WTC11 (cell line): Measurements from ENCODE around the gene TRMT2A.

Source experiments
- ATF3 ChIP-seq: sonication (generic); formaldehyde crosslinking; conservative IDR thresholded peaks from 2 replicates; pipeline ENCODE4 v1.8.1; 2022; ENCODE audit warnings: mild to moderate bottlenecking, missing genetic modification reagents
- ATF6 ChIP-seq: sonication (generic); formaldehyde crosslinking; IDR thresholded peaks from 2 replicates; pipeline ENCODE4 v1.8.1; 2023; ENCODE audit warnings: mild to moderate bottlenecking, missing genetic modification reagents
- ELF4 ChIP-seq: sonication (generic); formaldehyde crosslinking; IDR thresholded peaks from 2 replicates; pipeline ENCODE4 v1.8.1; 2022; ENCODE audit warnings: low read depth, mild to moderate bottlenecking, moderate library complexity, missing genetic modification reagents
- FOXP1 ChIP-seq: sonication (generic); formaldehyde crosslinking; IDR thresholded peaks from 2 replicates; pipeline ENCODE4 v1.8.0; 2022; ENCODE audit warnings: missing genetic modification reagents, mild to moderate bottlenecking, moderate library complexity, borderline replicate concordance
- NFE2L1 ChIP-seq: sonication (generic); formaldehyde crosslinking; IDR thresholded peaks from 2 replicates; pipeline ENCODE4 v1.8.1; 2023; ENCODE audit warnings: missing genetic modification reagents
- NR3C1 ChIP-seq: sonication (generic); formaldehyde crosslinking; conservative IDR thresholded peaks from 2 replicates; pipeline ENCODE4 v1.8.1; 2023; ENCODE audit warnings: low read depth, mild to moderate bottlenecking, missing genetic modification reagents
- SMAD3 ChIP-seq: sonication (generic); formaldehyde crosslinking; IDR thresholded peaks from 2 replicates; pipeline ENCODE4 v1.8.0; 2022; ENCODE audit warnings: missing genetic modification reagents, mild to moderate bottlenecking, borderline replicate concordance
- SP1 ChIP-seq: sonication (generic); formaldehyde crosslinking; conservative IDR thresholded peaks from 2 replicates; pipeline ENCODE4 v1.8.1; 2022; ENCODE audit warnings: missing genetic modification reagents
- ZNF138 ChIP-seq: sonication (generic); formaldehyde crosslinking; conservative IDR thresholded peaks from 2 replicates; pipeline ENCODE4 v1.8.1; 2022; ENCODE audit warnings: mild to moderate bottlenecking, moderate library complexity, missing genetic modification reagents
- TF ChIP-seq, protein P1 (sequence below): fragments of 200-600 bp; IDR thresholded peaks from 2 replicates; pipeline ENCODE4 v1.8.0; 2022; ENCODE audit warnings: antibody characterized with exemption
- TF ChIP-seq, protein P2 (sequence below): fragments of 250-450 bp; sonication (Bioruptor Pico); IDR thresholded peaks from 2 replicates; pipeline ENCODE4 v1.8.0; 2021; ENCODE audit warnings: mild to moderate bottlenecking
- TF ChIP-seq, protein P3 (sequence below): fragments of 250-450 bp; sonication (Bioruptor Pico); IDR thresholded peaks from 2 replicates; pipeline ENCODE4 v1.9.0; 2021; ENCODE audit warnings: mild to moderate bottlenecking, borderline replicate concordance
- TF ChIP-seq, protein P4 (sequence below): sonication (generic); formaldehyde crosslinking; IDR thresholded peaks from 2 replicates; pipeline ENCODE4 v1.8.0; 2022; ENCODE audit warnings: mild to moderate bottlenecking, missing genetic modification reagents

GRCh38 chr22:20087319-20088262 lies 29.4 kb downstream of the TRMT2A start:
- TF ChIP-seq, protein P1, sequence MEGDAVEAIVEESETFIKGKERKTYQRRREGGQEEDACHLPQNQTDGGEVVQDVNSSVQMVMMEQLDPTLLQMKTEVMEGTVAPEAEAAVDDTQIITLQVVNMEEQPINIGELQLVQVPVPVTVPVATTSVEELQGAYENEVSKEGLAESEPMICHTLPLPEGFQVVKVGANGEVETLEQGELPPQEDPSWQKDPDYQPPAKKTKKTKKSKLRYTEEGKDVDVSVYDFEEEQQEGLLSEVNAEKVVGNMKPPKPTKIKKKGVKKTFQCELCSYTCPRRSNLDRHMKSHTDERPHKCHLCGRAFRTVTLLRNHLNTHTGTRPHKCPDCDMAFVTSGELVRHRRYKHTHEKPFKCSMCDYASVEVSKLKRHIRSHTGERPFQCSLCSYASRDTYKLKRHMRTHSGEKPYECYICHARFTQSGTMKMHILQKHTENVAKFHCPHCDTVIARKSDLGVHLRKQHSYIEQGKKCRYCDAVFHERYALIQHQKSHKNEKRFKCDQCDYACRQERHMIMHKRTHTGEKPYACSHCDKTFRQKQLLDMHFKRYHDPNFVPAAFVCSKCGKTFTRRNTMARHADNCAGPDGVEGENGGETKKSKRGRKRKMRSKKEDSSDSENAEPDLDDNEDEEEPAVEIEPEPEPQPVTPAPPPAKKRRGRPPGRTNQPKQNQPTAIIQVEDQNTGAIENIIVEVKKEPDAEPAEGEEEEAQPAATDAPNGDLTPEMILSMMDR, result no peak
- no peak for TF ChIP-seq FOXP1 (CRISPR knock-in tag)
- no peak for TF ChIP-seq ATF3 (CRISPR knock-in tag)
- TF ChIP-seq ELF4 (CRISPR knock-in tag), result no peak
- TF ChIP-seq SMAD3 (CRISPR knock-in tag), result no peak
- TF ChIP-seq NR3C1 (CRISPR knock-in tag), result no peak
- TF ChIP-seq, protein P2, sequence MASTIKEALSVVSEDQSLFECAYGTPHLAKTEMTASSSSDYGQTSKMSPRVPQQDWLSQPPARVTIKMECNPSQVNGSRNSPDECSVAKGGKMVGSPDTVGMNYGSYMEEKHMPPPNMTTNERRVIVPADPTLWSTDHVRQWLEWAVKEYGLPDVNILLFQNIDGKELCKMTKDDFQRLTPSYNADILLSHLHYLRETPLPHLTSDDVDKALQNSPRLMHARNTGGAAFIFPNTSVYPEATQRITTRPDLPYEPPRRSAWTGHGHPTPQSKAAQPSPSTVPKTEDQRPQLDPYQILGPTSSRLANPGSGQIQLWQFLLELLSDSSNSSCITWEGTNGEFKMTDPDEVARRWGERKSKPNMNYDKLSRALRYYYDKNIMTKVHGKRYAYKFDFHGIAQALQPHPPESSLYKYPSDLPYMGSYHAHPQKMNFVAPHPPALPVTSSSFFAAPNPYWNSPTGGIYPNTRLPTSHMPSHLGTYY, result no peak
- TF ChIP-seq, protein P3, sequence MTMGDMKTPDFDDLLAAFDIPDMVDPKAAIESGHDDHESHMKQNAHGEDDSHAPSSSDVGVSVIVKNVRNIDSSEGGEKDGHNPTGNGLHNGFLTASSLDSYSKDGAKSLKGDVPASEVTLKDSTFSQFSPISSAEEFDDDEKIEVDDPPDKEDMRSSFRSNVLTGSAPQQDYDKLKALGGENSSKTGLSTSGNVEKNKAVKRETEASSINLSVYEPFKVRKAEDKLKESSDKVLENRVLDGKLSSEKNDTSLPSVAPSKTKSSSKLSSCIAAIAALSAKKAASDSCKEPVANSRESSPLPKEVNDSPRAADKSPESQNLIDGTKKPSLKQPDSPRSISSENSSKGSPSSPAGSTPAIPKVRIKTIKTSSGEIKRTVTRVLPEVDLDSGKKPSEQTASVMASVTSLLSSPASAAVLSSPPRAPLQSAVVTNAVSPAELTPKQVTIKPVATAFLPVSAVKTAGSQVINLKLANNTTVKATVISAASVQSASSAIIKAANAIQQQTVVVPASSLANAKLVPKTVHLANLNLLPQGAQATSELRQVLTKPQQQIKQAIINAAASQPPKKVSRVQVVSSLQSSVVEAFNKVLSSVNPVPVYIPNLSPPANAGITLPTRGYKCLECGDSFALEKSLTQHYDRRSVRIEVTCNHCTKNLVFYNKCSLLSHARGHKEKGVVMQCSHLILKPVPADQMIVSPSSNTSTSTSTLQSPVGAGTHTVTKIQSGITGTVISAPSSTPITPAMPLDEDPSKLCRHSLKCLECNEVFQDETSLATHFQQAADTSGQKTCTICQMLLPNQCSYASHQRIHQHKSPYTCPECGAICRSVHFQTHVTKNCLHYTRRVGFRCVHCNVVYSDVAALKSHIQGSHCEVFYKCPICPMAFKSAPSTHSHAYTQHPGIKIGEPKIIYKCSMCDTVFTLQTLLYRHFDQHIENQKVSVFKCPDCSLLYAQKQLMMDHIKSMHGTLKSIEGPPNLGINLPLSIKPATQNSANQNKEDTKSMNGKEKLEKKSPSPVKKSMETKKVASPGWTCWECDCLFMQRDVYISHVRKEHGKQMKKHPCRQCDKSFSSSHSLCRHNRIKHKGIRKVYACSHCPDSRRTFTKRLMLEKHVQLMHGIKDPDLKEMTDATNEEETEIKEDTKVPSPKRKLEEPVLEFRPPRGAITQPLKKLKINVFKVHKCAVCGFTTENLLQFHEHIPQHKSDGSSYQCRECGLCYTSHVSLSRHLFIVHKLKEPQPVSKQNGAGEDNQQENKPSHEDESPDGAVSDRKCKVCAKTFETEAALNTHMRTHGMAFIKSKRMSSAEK (CRISPR knock-in tag), result no peak
- TF ChIP-seq, protein P4, sequence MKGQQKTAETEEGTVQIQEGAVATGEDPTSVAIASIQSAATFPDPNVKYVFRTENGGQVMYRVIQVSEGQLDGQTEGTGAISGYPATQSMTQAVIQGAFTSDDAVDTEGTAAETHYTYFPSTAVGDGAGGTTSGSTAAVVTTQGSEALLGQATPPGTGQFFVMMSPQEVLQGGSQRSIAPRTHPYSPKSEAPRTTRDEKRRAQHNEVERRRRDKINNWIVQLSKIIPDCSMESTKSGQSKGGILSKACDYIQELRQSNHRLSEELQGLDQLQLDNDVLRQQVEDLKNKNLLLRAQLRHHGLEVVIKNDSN (CRISPR knock-in tag), result no peak
- no peak for TF ChIP-seq ZNF138 (CRISPR knock-in tag)
- TF ChIP-seq NFE2L1 (CRISPR knock-in tag), result no peak
- no peak for TF ChIP-seq SP1 (CRISPR knock-in tag)
- no peak for TF ChIP-seq ATF6 (CRISPR knock-in tag)
